Measurements from ENCODE around the gene TNS3. TPM values are rescaled to one million over a fixed set of nuclear protein-coding genes. Genes with fewer than 3 reads are reported as not detected.

TNS3 gene
- total RNA-seq, 3 donors from 2014 or later, result 69.1 to 98.9 (median 69.9) TPM

DNA sequence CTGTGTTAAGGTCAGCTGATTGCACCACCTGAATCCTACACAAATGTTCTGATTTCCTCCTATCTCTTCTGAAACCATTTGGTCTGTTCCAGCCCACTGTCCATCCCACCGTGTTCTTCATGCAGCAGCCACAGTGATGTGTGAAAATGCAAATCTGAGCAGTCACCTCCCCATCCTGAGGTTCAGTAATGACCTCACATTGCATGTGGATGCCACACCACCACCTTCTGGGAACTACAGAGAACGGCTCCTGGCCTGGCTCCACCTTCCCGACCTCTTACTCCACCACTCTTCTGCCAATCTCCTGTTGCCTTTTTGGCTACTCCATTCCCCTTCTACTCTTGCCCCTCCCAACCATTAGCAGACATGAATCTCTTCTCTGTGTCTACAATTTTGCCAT, 244.4 kb downstream of the TNS3 start:
- ATAC-seq (peak; percentile 42), DNase-seq (no peak)
- Histone ChIP-seq H3K4me3 (no peak overlapping the region), H3K36me3 (ENCODE audit: low read depth) (no peaks in the 10 kb centered on the region), H3K9me3 (no peaks in the 10 kb centered on the region), H3K4me1 (ENCODE audit: low read depth) (no peaks in the 10 kb centered on the region)
- TF ChIP-seq, protein P1, sequence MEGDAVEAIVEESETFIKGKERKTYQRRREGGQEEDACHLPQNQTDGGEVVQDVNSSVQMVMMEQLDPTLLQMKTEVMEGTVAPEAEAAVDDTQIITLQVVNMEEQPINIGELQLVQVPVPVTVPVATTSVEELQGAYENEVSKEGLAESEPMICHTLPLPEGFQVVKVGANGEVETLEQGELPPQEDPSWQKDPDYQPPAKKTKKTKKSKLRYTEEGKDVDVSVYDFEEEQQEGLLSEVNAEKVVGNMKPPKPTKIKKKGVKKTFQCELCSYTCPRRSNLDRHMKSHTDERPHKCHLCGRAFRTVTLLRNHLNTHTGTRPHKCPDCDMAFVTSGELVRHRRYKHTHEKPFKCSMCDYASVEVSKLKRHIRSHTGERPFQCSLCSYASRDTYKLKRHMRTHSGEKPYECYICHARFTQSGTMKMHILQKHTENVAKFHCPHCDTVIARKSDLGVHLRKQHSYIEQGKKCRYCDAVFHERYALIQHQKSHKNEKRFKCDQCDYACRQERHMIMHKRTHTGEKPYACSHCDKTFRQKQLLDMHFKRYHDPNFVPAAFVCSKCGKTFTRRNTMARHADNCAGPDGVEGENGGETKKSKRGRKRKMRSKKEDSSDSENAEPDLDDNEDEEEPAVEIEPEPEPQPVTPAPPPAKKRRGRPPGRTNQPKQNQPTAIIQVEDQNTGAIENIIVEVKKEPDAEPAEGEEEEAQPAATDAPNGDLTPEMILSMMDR (IDR thresholded peaks at IDR 0.05), result no peak
- intact Hi-C loops (cut with DNase I, micrococcal nuclease), result no loop called here

DNA sequence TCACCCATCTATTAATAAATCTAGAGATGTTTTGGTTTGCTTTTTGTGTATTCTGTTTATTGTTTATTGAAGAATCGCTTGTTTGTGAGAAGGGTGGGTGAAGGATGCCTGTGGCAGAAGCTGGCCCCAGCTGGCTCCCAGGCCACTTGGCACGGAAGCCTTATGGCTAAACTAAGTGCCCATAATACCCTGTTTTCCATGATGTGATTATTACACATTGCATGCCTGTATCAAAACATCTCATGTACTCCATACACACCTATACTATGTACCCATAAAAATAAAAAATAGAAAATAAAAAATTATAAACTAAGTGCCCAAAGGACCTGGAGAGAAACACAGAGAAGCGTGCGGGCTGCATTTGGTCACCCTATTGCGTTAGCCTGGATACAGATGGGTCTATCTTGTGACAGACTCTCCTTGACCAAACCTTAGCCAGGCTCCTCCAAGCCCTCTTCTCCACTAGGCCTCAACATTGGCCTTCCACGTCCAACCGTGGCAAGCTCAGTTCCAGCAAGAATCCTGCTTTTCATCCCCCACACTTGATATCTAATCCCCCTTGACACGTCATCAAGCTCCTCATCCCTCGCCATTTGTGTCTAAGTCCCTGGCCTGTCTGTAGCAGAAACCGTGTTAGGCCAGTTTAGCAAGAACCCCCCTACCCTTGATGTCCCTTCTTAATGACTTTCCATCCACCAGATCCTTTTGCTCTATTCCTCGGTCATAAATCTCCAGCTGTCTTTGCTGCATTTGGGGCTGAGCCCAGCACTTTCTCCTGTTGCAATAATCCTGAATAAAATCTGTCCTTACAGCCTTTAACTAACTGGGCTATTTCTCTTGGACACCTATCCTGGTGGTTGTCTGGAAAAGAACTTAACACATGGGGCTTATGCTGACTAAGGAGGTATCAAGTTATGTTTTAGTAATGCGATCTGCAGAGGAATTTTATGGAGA, 245.2 kb downstream of the TNS3 start:
- no peaks in the 10 kb centered on the region for H3K9me3 ChIP-seq
- TF ChIP-seq, protein P1 (IDR thresholded peaks at IDR 0.05), result no peak
- no peaks in the 10 kb centered on the region for H3K4me1 ChIP-seq (ENCODE audit: low read depth)
- no peak for DNase-seq
- no peak for ATAC-seq
- no peaks in the 10 kb centered on the region for H3K36me3 ChIP-seq (ENCODE audit: low read depth)
- no peak overlapping the region for H3K4me3 ChIP-seq
- intact Hi-C loops (cut with DNase I, micrococcal nuclease), result no loop called here

DNA sequence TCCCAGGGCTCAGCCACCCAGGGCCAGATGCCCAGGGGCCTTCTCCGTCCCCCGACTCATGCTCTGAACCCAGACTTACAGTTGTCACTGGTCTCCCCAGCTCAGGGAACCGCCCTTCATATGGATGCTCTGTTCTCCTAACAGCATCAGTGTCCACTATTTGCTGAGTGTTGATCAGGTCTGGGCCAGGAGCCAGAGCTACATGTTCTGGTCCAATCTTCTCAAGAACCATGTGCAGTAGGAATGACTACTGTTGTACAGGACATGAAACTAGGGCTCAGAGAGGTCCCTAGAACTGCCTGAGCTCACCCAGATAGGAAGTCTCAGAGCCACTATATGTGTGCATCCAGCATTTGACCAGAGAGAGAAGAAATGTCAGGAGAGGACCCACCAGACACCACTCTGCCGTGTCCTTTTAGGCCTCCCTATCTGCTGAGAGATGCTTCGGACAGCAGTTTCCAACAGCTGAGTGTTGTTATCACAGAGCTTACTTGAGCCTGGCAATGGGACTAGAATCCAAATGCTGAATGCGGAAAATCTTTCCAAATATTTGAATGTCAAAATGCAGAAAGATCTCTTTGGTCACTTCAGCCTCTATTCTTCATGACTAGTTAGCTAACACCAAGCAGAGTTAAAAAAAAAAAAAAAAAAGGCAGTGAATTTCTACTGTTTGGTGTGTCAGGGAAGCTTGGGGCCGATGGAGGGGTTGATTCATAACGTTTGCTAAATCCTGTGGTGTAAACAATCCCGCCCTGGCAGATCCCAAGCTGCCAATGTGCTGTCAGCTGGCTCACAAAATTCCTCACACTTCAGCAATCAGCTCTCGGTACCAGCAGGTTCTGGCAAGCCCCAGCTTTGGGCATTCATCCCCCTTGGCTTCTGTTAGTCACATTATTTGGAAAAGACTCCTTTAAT, 246.1 kb downstream of the TNS3 start:
- ATAC-seq, result peak; percentile 28
- intact Hi-C loops (cut with DNase I, micrococcal nuclease), result no loop called here
- no peaks in the 10 kb centered on the region for H3K36me3 ChIP-seq (ENCODE audit: low read depth)
- H3K4me3 ChIP-seq, result no peak overlapping the region
- TF ChIP-seq, protein P1 (IDR thresholded peaks at IDR 0.05), result no peak
- H3K9me3 ChIP-seq, result no peaks in the 10 kb centered on the region
- no peak for DNase-seq
- no peaks in the 10 kb centered on the region for H3K4me1 ChIP-seq (ENCODE audit: low read depth)

DNA sequence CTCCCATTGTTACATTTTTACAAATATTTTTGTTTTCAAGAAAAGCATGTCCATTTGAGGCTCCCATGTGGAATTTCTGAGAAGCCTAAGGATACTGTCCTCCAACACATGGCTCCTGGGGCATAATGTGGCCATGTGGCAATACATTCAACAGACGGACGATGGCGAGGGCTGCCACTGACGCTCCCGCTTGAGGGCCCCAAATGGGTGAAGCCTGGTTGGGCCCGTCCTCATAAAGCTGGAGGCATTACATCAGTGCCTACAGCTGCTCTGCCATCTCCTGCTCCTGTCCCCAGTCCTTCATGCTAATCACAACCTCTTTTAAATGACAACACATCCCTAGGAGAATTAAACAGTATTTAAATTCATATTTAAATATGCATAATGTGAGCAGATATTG, 246.8 kb downstream of the TNS3 start:
- no peak for ATAC-seq

DNA sequence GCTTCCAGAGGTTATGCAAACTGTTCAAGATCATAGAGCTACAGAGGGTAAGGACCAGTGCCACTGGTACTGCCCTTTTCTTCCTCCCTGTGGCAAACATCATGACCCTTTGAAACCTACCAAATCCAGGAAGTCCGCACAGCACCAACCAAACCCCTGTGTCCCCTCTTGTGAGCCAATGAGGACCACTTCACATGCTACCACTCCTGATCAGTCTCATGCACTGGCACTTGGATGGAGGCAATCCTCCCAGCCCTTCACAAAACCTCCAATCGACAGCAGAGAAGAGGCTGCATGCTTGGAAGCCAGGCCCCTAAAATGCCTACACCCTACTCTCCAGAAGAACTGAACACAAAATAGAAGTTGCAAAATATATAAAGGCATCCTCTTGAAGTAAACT, 248.0 kb downstream of the TNS3 start:
- DNase-seq (no peak), ATAC-seq (no peak)
- intact Hi-C loops (cut with DNase I, micrococcal nuclease), result no loop called here
- H3K4me1 ChIP-seq (ENCODE audit: low read depth), result no peaks in the 10 kb centered on the region
- H3K4me3 ChIP-seq, result no peak overlapping the region
- no peaks in the 10 kb centered on the region for H3K9me3 ChIP-seq
- TF ChIP-seq, protein P1 (IDR thresholded peaks at IDR 0.05), result no peak
- no peaks in the 10 kb centered on the region for H3K36me3 ChIP-seq (ENCODE audit: low read depth)

More for the DNA sequence above, 246.8 kb downstream of the TNS3 start:
- Histone ChIP-seq H3K4me3 (no peak overlapping the region), H3K36me3 (ENCODE audit: low read depth) (no peaks in the 10 kb centered on the region), H3K9me3 (no peaks in the 10 kb centered on the region), H3K4me1 (ENCODE audit: low read depth) (no peaks in the 10 kb centered on the region)
- intact Hi-C loops (cut with DNase I, micrococcal nuclease), result no loop called here
- DNase-seq, result no peak
- TF ChIP-seq, protein P1 (IDR thresholded peaks at IDR 0.05), result no peak

Measured in mucosa of descending colon (tissue), 3 donors.